GM12801 (cell line): ENCODE data around the gene TRMT2B.

Experiments
- CTCF ChIP-seq: IDR thresholded peaks from one replicate; pipeline ENCODE4 v1.5.1; 2011; ENCODE audit warnings: control low read depth; ENCODE audit not compliant: insufficient read length; ENCODE audit errors: extremely low read depth

The TRMT2B gene

GRCh38 chrX:100973411-100973810 lies 78.5 kb downstream of the TRMT2B start:
- TF ChIP-seq CTCF: no peak

GRCh38 chrX:100969936-100970335 lies 82.0 kb downstream of the TRMT2B start:
- TF ChIP-seq CTCF: no peak

GRCh38 chrX:100969408-100969807 lies 82.5 kb downstream of the TRMT2B start, which contains the start of gene ARL13A:
Gene ARL13A, plus strand, starts transcription at chrX:100969708. Its CDS starts 3,982 bp downstream, at chrX:100973690.
- no peak for TF ChIP-seq CTCF

GRCh38 chrX:100964362-100964761 lies 87.5 kb downstream of the TRMT2B start:
- TF ChIP-seq CTCF: no peak

GRCh38 chrX:100962811-100963210 lies 89.1 kb downstream of the TRMT2B start:
- TF ChIP-seq CTCF: no peak
